ENCODE data around the gene MX1.

Gene MX1

GRCh38 chr21:41435706-41436105 lies 9.7 kb downstream of the MX1 start:
- DNase-seq = no peak

GRCh38 chr21:41437729-41438128 lies 11.7 kb downstream of the MX1 start:
- DNase-seq = no peak

- no peak for DNase-seq
These were observed 12.5 kb downstream of the MX1 start for GRCh38 chr21:41438425-41439113.

- no peak for DNase-seq
These were observed 13.2 kb downstream of the MX1 start for GRCh38 chr21:41439248-41439647.

- no peak for DNase-seq
These were observed 15.5 kb downstream of the MX1 start for GRCh38 chr21:41441546-41441945.

GRCh38 chr21:41442481-41443186 lies 16.6 kb downstream of the MX1 start:
- DNase-seq = no peak

- DNase-seq = no peak
These were observed 17.5 kb downstream of the MX1 start for GRCh38 chr21:41443562-41443961.

GRCh38 chr21:41444703-41445464 lies 18.8 kb downstream of the MX1 start:
- DNase-seq = no peak

- no peak for DNase-seq
These were observed 19.4 kb downstream of the MX1 start for GRCh38 chr21:41445465-41445862.

- no peak for DNase-seq
These were observed 20.5 kb downstream of the MX1 start for GRCh38 chr21:41446586-41446985.

GRCh38 chr21:41447356-41447755 lies 21.3 kb downstream of the MX1 start:
- DNase-seq = no peak

- DNase-seq = no peak
These were observed 23.6 kb downstream of the MX1 start for GRCh38 chr21:41449613-41450012.

GRCh38 chr21:41451753-41452676 lies 26.0 kb downstream of the MX1 start:
- no peak for DNase-seq

- DNase-seq = no peak
These were observed 27.2 kb downstream of the MX1 start for GRCh38 chr21:41453198-41453597.

- no peak for DNase-seq
These were observed 27.7 kb downstream of the MX1 start for GRCh38 chr21:41453761-41454160.

- no peak for DNase-seq
These were observed 32.1 kb downstream of the MX1 start for GRCh38 chr21:41458121-41458520.

GRCh38 chr21:41458559-41458958 lies 32.5 kb downstream of the MX1 start:
- DNase-seq = no peak

- DNase-seq = no peak
These were observed 34.0 kb downstream of the MX1 start for GRCh38 chr21:41459884-41460534.

GRCh38 chr21:41460578-41461527 lies 34.8 kb downstream of the MX1 start:
- peak; percentile 66 for DNase-seq

GRCh38 chr21:41465176-41465781 lies 39.2 kb downstream of the MX1 start:
- DNase-seq = no peak

All from stimulated activated CD8-positive, alpha-beta memory T cell treated with anti-CD3 and anti-CD28 coated beads, Interleukin-4, amount 100 ng/mL, for 48 hours (primary cell).